PC-9 (cell line): ENCODE measurements around the gene PCMTD2. TPM values are rescaled to one million over a fixed set of nuclear protein-coding genes. Genes with fewer than 3 reads are reported as not detected.

ENCODE experiments used
- BruUV-seq: library from RNA; stranded (reverse); fragments of 400-500 nt; replicated peaks from 2 replicates; lab custom pipeline; 2021; lab: Mats Ljungman, UMichigan
- CTCF ChIA-PET: fragments of 300-600 bp; sonication (Branson Sonifier 250); formaldehyde crosslinking; loops from one replicate; lab custom pipeline; 2022; ENCODE audit warnings: antibody characterized with exemption; lab: Charles Lee
- POLR2A ChIA-PET: fragments of 300-600 bp; sonication (Branson Sonifier 250); formaldehyde crosslinking; loops from one replicate; lab custom pipeline; 2022; ENCODE audit warnings: antibody characterized with exemption; ENCODE audit not compliant: unreplicated experiment; lab: Charles Lee
- DNase-seq, 2 experiments: peaks; one replicate each; pipeline versions ENCODE4 v3.0.0 to v3.0.0-alpha.2; 2015 to 2022; ENCODE audit warnings: mixed read lengths in 1 of 2
- H2AFZ ChIP-seq: fragments of 200-600 bp; sonication (generic); 2 replicates; pipeline ENCODE4 v1.8.1; 2017; ENCODE audit warnings: antibody characterized with exemption
- H3F3A ChIP-seq: fragments of 200-600 bp; sonication (generic); 2 replicates; pipeline ENCODE4 v1.8.1; 2017; ENCODE audit warnings: antibody characterized with exemption, mild to moderate bottlenecking, low read depth; ENCODE audit not compliant: insufficient read depth
- H3K27ac ChIP-seq: fragments of 200-600 bp; sonication (generic); 2 replicates; pipeline ENCODE4 v1.6.1; 2016; ENCODE audit warnings: mixed run types
- H3K27me3 ChIP-seq: fragments of 200-600 bp; sonication (generic); 2 replicates; pipeline ENCODE4 v1.6.1; 2016; ENCODE audit warnings: low read depth, mixed run types; ENCODE audit not compliant: insufficient read depth
- H3K36me3 ChIP-seq: fragments of 200-600 bp; sonication (generic); 2 replicates; pipeline ENCODE4 v1.6.1; 2016; ENCODE audit warnings: low read depth, mixed run types
- H3K4me1 ChIP-seq: fragments of 200-600 bp; sonication (generic); replicated peaks from 2 replicates; pipeline ENCODE4 v1.6.1; 2016; ENCODE audit warnings: mixed run types; ENCODE audit not compliant: insufficient read depth
- H3K4me2 ChIP-seq: fragments of 200-600 bp; sonication (generic); 2 replicates; pipeline ENCODE4 v1.6.1; 2017; ENCODE audit warnings: mixed run types
- H3K4me3 ChIP-seq: fragments of 200-600 bp; sonication (generic); 2 replicates; pipeline ENCODE4 v1.6.1; 2016; ENCODE audit warnings: mixed run types
- H3K79me2 ChIP-seq: fragments of 200-600 bp; sonication (generic); 2 replicates; pipeline ENCODE4 v1.6.1; 2017; ENCODE audit warnings: low read depth, mixed run types
- H3K9me2 ChIP-seq: fragments of 200-600 bp; sonication (generic); 2 replicates; pipeline ENCODE4 v1.8.1; 2017; ENCODE audit warnings: mild to moderate bottlenecking; ENCODE audit not compliant: insufficient read depth
- H3K9me3 ChIP-seq: fragments of 200-600 bp; sonication (generic); 2 replicates; pipeline ENCODE4 v1.8.1; 2016; ENCODE audit warnings: low read depth; ENCODE audit not compliant: insufficient read depth
- H4K20me1 ChIP-seq: fragments of 200-600 bp; sonication (generic); 2 replicates; pipeline ENCODE4 v1.8.1; 2017; ENCODE audit not compliant: insufficient read depth
- EZH2 ChIP-seq: fragments of 200-600 bp; sonication (generic); IDR thresholded peaks from 2 replicates; pipeline ENCODE4 v1.8.0; 2017; ENCODE audit warnings: antibody characterized with exemption, low read depth
- intact Hi-C: fragments of 100-400 bp; cut with micrococcal nuclease; formaldehyde crosslinking; loops from one replicate; pipeline ENCODE4 v1.10.0; 2022; ENCODE audit not compliant: unreplicated experiment
- total RNA-seq: library from RNA; stranded (reverse); gene quantifications from 2 replicates; pipeline ENCODE4 v1.2.3, GENCODE V29; 2021
- TF ChIP-seq, protein P1 (sequence below): fragments of 200-600 bp; sonication (generic); conservative IDR thresholded peaks from 2 replicates; pipeline ENCODE4 v1.6.1; 2017; ENCODE audit warnings: mixed run types, antibody characterized with exemption, mild to moderate bottlenecking, moderate library complexity

Gene PCMTD2
- total RNA-seq, 1 experiment from 2014 or later = 86.5 TPM

DNA sequence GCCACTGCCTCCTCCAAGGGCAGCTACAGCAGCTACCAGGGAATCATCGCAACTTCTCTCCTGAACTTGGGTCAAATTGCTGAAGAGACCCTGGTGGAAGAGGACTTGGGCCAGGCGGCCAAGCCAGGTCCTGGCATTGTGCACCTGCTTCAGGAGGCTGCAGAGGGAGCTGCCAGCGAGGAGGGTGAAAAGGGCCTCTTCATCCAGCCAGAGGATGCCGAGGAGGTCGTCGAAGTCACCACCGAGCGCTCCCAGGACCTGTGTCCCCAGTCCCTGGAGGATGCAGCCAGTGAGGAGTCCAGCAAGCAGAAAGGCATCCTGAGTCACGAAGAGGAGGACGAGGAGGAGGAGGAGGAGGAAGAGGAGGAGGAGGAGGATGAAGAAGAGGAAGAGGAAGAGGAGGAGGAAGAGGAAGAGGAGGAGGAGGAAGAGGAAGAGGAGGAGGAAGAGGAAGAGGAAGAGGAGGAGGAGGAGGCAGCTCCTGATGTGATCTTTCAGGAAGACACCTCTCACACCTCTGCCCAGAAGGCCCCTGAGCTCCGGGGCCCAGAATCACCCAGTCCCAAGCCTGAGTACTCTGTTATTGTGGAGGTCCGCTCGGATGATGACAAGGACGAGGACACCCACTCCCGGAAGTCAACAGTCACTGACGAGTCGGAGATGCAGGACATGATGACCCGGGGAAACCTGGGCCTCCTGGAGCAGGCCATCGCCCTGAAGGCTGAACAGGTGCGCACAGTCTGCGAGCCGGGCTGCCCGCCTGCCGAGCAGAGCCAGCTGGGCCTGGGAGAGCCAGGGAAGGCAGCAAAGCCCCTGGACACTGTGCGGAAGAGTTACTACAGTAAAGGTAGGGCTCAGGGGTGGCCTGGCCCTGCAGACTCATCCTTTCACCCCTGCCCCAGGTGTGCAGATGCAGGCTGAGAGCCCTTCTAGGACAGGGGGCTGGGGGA lies 47.6 kb upstream of the PCMTD2 start:
- no peak overlapping the region for H2AFZ ChIP-seq
- ChIA-PET CTCF (no interaction called here), POLR2A (no interaction called here)
- DNase-seq = no peak
- H3K4me1 ChIP-seq = no peaks in the 10 kb centered on the region
- H4K20me1 ChIP-seq = peaks cover 9% of the 10 kb centered on the region; the same call in 1 of the 2 replicates
- H3K9me3 ChIP-seq = no peaks in the 10 kb centered on the region
- no peak overlapping the region for H3K4me3 ChIP-seq
- H3K9me2 ChIP-seq = no peaks in the 10 kb centered on the region
- no TSS peak for BruUV-seq
- intact Hi-C loops = no loop called here
- H3K36me3 ChIP-seq = no peaks in the 10 kb centered on the region
- H3K4me2 ChIP-seq = no peak overlapping the region
- TF ChIP-seq EZH2 = no peak
- TF ChIP-seq, protein P1, sequence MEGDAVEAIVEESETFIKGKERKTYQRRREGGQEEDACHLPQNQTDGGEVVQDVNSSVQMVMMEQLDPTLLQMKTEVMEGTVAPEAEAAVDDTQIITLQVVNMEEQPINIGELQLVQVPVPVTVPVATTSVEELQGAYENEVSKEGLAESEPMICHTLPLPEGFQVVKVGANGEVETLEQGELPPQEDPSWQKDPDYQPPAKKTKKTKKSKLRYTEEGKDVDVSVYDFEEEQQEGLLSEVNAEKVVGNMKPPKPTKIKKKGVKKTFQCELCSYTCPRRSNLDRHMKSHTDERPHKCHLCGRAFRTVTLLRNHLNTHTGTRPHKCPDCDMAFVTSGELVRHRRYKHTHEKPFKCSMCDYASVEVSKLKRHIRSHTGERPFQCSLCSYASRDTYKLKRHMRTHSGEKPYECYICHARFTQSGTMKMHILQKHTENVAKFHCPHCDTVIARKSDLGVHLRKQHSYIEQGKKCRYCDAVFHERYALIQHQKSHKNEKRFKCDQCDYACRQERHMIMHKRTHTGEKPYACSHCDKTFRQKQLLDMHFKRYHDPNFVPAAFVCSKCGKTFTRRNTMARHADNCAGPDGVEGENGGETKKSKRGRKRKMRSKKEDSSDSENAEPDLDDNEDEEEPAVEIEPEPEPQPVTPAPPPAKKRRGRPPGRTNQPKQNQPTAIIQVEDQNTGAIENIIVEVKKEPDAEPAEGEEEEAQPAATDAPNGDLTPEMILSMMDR = no peak
- H3F3A ChIP-seq = no peaks in the 10 kb centered on the region
- no peak overlapping the region for H3K27ac ChIP-seq
- no peaks in the 10 kb centered on the region for H3K79me2 ChIP-seq
- H3K27me3 ChIP-seq = peaks cover 98% of the 10 kb centered on the region

DNA sequence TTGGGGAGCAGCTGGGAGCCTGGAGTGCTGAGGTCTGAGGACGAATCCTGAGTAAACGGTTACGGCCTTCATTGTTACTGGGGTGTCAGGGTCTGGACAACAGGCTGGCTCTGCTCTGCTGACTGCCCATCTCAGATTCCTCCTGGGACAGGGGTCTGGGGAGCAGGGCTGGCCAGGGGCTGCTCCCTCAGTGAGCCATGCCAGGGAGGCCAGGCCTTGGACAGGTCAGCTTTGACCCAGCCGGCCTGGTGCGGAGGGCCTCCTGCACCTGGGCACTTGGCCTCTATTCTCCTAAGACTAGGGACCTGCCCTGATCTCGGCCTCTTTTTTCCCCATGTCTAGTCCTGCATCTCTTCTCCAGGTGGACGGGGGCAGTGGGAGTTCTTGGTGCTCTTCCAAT lies 46.4 kb upstream of the PCMTD2 start:
- Histone ChIP-seq H3K9me3 (no peaks in the 10 kb centered on the region), H3K27me3 (peaks cover 98% of the 10 kb centered on the region), H3K36me3 (no peaks in the 10 kb centered on the region), H3K4me2 (no peak overlapping the region), H3K9me2 (no peaks in the 10 kb centered on the region), H3K4me1 (no peaks in the 10 kb centered on the region), H3K27ac (no peak overlapping the region), H3K79me2 (no peaks in the 10 kb centered on the region), H4K20me1 (peaks cover 9% of the 10 kb centered on the region; the same call in 1 of the 2 replicates), H2AFZ (no peak overlapping the region), H3K4me3 (no peak overlapping the region), H3F3A (no peaks in the 10 kb centered on the region)
- no peak for DNase-seq
- BruUV-seq = no TSS peak
- ChIA-PET POLR2A (no interaction called here), CTCF (no interaction called here)
- no peak for TF ChIP-seq EZH2
- TF ChIP-seq, protein P1 = no peak
- intact Hi-C loops = no loop called here

DNA sequence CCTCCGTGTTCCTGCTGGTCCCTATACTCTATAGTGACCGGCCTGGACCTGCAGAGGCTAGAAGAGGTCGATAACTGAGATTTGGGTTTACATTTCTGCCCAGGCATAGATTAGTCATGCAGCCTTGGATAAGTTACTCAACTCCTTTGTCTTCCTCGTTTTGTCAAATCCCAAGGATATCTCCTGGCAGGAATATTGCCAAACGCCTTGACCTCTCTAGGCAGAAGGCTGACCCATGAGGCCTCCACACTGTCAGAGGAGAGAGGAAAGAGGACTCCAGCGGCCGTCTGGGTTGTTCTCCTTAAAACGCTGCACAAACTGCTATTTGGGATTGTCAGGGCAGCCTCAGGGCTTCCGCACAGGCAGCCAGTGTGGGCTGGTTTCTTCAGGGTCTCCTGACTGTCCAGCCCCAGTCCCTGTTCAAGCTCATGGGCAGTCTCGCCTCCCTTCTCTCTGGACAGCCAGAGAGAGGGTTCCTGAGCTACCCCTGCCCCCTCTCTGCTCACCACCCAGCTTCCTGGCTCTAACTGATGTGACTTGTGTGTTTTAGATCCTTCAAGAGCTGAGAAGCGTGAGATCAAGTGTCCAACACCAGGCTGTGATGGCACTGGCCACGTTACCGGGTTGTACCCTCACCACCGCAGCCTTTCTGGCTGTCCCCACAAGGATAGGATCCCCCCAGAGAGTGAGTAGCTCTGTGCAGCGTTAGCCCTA lies 44.7 kb upstream of the PCMTD2 start:
- no peaks in the 10 kb centered on the region for H3K9me3 ChIP-seq
- no peaks in the 10 kb centered on the region for H3F3A ChIP-seq
- H3K9me2 ChIP-seq = no peaks in the 10 kb centered on the region
- no peak overlapping the region for H2AFZ ChIP-seq
- H3K36me3 ChIP-seq = no peaks in the 10 kb centered on the region
- ChIA-PET POLR2A (no interaction called here), CTCF (no interaction called here)
- no peak for TF ChIP-seq EZH2
- TF ChIP-seq, protein P1 = no peak
- no peak overlapping the region for H3K27ac ChIP-seq
- no peaks in the 10 kb centered on the region for H3K79me2 ChIP-seq
- no peak overlapping the region for H3K4me3 ChIP-seq
- peaks cover 98% of the 10 kb centered on the region for H3K27me3 ChIP-seq
- no peaks in the 10 kb centered on the region for H3K4me1 ChIP-seq
- no peak for DNase-seq
- BruUV-seq = no TSS peak
- H4K20me1 ChIP-seq = peaks cover 9% of the 10 kb centered on the region; the same call in 1 of the 2 replicates
- intact Hi-C loops = no loop called here
- no peak overlapping the region for H3K4me2 ChIP-seq
